T-helper 2 cell treated with Interferon-gamma antibody and Interleukin-4, amounts not matched to agents 5 μg/mL and 100 μg/mL, for 36 hours (primary cell): Measurements from ENCODE around the gene KANSL1.

Source experiments
- DNase-seq: peaks from one replicate; pipeline ENCODE4 v3.0.0; 2021; ENCODE audit warnings: low spot score
- H3K27ac Mint-ChIP-seq: one replicate; pipeline ENCODE4 v1.8.0; 2021; ENCODE audit warnings: mild to moderate bottlenecking, mixed read lengths
- H3K27me3 Mint-ChIP-seq: one replicate; pipeline ENCODE4 v1.8.0; 2021; ENCODE audit warnings: low read depth, mixed read lengths
- H3K36me3 Mint-ChIP-seq: one replicate; pipeline ENCODE4 v1.8.0; 2021; ENCODE audit warnings: low read depth, mixed read lengths
- H3K4me1 Mint-ChIP-seq: one replicate; pipeline ENCODE4 v1.8.0; 2021; ENCODE audit warnings: low read depth, mixed read lengths
- H3K4me3 Mint-ChIP-seq: one replicate; pipeline ENCODE4 v1.8.0; 2022; ENCODE audit warnings: mild to moderate bottlenecking, moderate library complexity, mixed read lengths
- H3K9me3 Mint-ChIP-seq: one replicate; pipeline ENCODE4 v1.8.0; 2021; ENCODE audit warnings: mixed read lengths

KANSL1 gene

DNA sequence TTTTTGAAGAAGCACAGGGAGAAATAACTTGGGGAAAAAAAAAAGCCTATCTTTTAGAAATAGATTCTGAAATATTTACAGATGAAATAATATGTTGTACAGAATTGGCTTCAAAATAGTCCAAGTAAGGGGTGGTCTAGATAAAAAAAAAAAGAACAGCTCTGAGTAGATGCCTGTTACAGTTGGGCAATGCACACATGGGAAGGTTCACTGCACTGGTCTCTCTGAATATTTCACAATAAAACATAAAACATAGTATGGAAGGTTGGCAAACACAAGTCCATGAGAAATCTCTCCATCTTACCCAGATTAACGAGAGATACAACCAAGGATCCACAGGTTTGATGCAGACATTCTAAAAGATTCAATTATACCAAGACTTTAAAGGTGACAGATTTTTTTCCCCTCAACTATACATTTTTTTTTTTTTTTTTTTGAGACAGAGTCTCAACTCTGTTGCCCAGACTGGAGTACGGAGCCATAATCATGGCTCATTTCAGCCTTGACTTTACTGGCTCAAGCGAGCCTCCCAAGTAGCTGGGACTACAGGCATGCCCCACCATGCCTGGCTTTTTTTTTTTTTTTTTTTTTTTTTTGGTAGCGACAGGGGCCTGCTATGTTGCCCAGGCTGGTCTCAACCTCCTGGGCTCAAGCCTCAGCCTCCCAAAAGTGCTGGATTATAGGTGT lies 58.0 kb downstream of the KANSL1 start:
- H3K27ac Mint-ChIP-seq: no peak overlapping the region
- H3K4me1 Mint-ChIP-seq: peaks cover 57% of the 10 kb centered on the region
- no peaks in the 10 kb centered on the region for H3K27me3 Mint-ChIP-seq
- no peaks in the 10 kb centered on the region for H3K9me3 Mint-ChIP-seq
- no peak for DNase-seq
- H3K4me3 Mint-ChIP-seq: no peak overlapping the region
- peaks cover 23% of the 10 kb centered on the region for H3K36me3 Mint-ChIP-seq

DNA sequence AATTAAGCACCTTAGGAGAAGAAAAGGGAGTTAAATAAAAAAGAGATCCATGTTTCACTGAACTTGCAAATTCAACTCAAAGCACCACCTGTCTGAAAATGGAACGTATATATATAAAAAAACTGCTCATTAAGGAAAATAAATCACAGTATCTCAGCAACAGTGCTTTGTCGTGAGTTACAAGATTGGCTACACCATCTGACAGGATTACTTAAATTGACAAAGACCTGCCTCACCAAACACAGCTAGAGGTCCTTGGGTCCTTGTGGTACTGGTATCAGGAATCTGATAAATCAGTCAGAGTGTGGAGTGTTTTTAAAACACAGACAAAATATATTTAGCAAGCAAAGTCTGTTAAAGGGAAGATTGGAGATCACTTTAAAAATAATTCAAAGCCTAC lies 63.9 kb downstream of the KANSL1 start:
- no peaks in the 10 kb centered on the region for H3K9me3 Mint-ChIP-seq
- no peak overlapping the region for H3K4me3 Mint-ChIP-seq
- no peaks in the 10 kb centered on the region for H3K27me3 Mint-ChIP-seq
- peaks cover 43% of the 10 kb centered on the region for H3K4me1 Mint-ChIP-seq
- no peak overlapping the region for H3K27ac Mint-ChIP-seq
- peaks cover 25% of the 10 kb centered on the region for H3K36me3 Mint-ChIP-seq
- DNase-seq: no peak

DNA sequence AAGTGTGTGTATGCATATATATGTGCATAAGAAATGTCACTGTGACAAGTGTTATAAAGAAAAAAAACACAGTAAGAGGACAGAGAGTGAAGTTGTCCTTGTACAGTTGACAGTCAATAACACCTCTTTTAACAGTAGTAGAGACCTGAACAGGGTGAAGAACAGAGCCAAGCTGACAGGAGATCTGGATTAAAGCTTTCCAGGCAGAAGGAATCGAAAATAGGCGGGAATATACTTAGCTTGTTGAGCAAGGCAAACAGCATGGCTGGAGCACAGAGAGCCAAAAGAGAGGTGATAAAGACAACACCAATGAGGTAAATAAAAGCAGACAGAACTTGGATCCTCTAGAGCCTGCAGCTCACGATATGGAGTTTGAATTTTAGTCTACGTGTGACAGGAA lies 64.8 kb downstream of the KANSL1 start:
- DNase-seq: no peak
- Mint-ChIP-seq H3K9me3 (no peaks in the 10 kb centered on the region), H3K36me3 (peaks cover 23% of the 10 kb centered on the region), H3K4me1 (peaks cover 43% of the 10 kb centered on the region), H3K27ac (no peak overlapping the region), H3K4me3 (no peak overlapping the region), H3K27me3 (no peaks in the 10 kb centered on the region)

DNA sequence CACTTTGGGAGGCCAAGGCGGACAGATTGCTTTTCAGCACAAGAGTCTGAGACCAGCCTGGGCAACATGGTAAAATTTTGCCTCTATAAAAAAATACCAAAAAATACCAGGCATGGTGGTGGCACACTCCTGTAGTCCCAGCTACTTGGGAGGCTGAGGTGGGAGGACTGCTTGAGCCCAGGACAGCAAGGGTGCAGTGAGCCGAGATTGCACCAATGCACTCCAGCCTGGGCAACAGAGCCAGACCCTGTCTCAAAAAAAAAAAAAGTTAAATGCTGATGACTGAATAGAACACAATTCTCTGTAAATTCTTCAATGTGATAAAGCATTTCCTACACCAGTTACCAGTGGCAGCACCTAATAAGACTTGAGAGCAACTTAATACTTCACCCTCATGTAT lies 65.7 kb downstream of the KANSL1 start:
- DNase-seq: no peak
- Mint-ChIP-seq H3K27ac (no peak overlapping the region), H3K36me3 (peaks cover 19% of the 10 kb centered on the region), H3K4me3 (no peak overlapping the region), H3K4me1 (peaks cover 41% of the 10 kb centered on the region), H3K27me3 (no peaks in the 10 kb centered on the region), H3K9me3 (no peaks in the 10 kb centered on the region)

DNA sequence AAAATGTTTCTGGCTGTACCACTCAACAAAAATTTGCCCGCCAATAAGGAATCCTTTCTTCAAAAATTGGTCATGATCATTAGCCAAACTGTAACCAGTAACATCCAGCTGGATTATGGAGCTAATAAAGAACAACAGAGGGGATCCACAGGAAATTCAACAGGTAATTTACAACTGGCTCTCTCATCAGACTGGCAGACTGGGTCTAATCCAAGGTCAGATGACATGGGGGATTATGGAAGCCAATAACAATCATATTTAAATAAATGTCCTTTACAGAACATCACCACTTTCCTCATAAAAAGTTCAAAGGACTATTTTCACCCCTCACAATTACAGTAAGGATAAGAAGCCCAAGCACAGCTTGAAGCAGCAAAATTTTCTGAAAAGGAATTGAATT lies 66.4 kb downstream of the KANSL1 start:
- H3K27me3 Mint-ChIP-seq: no peaks in the 10 kb centered on the region
- no peak overlapping the region for H3K4me3 Mint-ChIP-seq
- H3K27ac Mint-ChIP-seq: no peak overlapping the region
- DNase-seq: no peak
- no peaks in the 10 kb centered on the region for H3K9me3 Mint-ChIP-seq
- peaks cover 48% of the 10 kb centered on the region for H3K4me1 Mint-ChIP-seq
- peaks cover 19% of the 10 kb centered on the region for H3K36me3 Mint-ChIP-seq

GRCh38 chr17:46125831-46126230 lies 67.4 kb downstream of the KANSL1 start:
- Mint-ChIP-seq H3K27me3 (no peaks in the 10 kb centered on the region), H3K4me3 (no peak overlapping the region), H3K4me1 (peaks cover 54% of the 10 kb centered on the region), H3K9me3 (no peaks in the 10 kb centered on the region), H3K36me3 (peaks cover 25% of the 10 kb centered on the region), H3K27ac (no peak overlapping the region)
- DNase-seq: no peak

DNA sequence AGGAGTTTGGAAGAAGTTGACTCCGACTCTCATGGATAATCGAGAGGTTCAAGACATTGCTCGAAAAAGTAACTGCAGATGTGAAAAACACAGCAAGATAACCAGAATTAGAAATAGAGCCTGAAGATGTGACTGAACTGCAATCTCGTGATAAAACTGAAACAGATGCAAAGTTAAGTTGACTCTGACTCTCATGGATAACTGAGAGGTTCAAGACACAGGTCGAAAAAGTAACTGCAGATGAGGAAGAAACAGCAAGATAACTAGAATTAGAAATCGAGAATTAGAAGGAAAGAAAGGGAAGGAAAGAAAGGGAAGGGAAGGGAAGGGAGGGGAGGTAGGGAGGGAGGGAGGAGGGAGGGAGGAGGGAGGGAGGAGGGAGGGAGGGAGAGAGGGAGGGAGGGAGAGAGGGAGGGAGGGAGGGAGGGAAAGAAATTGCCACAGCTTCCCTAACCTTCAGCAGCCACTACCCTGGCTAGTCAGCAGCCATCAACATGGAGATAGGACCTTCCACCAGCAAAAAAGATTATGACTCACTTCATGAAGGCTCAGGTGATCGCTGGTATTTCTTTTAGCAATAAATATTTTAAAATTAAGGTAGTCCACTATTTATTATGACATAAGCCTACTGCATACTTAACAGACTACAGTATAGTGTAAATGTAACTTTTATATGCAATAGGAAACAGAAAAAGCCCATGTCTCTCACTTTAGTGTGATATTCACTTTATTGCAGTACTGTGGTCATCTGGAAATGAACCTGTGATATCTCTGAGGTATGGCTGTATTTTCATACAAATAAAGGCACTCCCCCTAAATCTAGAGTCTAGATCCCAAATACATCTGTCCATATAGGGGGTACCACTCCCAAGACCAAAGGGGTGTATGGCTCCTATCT lies 68.3 kb downstream of the KANSL1 start:
- Mint-ChIP-seq H3K4me3 (no peak overlapping the region), H3K27ac (no peak overlapping the region), H3K4me1 (peaks cover 50% of the 10 kb centered on the region), H3K9me3 (no peaks in the 10 kb centered on the region), H3K36me3 (peaks cover 26% of the 10 kb centered on the region), H3K27me3 (no peaks in the 10 kb centered on the region)
- DNase-seq: no peak

DNA sequence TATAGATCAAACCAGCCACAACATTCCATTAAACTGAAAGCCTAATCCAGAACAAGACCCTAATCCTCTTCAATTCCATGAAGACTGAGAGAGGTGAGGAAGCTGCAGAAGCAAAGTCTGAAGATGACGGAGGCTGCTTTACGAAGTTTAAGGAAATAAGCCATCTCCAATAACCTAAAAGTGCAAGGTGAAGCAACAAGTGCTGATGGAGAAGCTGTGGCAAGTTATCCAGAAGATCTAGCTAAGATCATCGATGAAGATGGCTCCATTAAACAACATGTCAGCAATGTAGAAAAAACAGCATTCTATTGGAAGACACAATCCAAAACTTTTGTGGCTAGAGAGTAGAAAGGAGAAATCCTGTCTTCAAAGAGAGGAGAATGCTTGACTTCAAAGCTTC lies 69.6 kb downstream of the KANSL1 start:
- Mint-ChIP-seq H3K27me3 (no peaks in the 10 kb centered on the region), H3K4me1 (peaks cover 46% of the 10 kb centered on the region), H3K36me3 (peaks cover 28% of the 10 kb centered on the region), H3K27ac (no peak overlapping the region), H3K4me3 (no peak overlapping the region), H3K9me3 (no peaks in the 10 kb centered on the region)
- no peak for DNase-seq

DNA sequence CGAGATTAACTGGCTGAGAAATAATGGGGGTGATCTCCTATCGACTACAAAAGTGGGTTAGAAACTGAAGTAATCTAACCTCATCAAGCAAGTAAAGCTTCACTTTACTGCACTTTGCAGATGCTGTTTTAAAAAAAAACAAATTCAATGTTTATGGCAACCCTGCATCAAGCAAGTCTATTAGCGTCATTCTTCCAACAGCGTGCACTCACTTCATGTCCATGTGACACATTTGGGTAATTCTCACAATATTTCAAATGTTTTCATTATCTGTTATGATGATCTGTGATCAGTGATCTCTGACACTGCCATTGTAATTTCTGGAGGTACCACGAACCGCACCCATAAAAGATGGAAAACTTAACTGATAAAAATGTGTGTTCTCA lies 70.8 kb downstream of the KANSL1 start:
- peak overlapping the region; percentile 53 for H3K4me3 Mint-ChIP-seq
- H3K27me3 Mint-ChIP-seq: no peaks in the 10 kb centered on the region
- peaks cover 20% of the 10 kb centered on the region for H3K36me3 Mint-ChIP-seq
- H3K4me1 Mint-ChIP-seq: peaks cover 43% of the 10 kb centered on the region
- peak overlapping the region; percentile 52 for H3K27ac Mint-ChIP-seq
- H3K9me3 Mint-ChIP-seq: no peaks in the 10 kb centered on the region
- DNase-seq: no peak

DNA sequence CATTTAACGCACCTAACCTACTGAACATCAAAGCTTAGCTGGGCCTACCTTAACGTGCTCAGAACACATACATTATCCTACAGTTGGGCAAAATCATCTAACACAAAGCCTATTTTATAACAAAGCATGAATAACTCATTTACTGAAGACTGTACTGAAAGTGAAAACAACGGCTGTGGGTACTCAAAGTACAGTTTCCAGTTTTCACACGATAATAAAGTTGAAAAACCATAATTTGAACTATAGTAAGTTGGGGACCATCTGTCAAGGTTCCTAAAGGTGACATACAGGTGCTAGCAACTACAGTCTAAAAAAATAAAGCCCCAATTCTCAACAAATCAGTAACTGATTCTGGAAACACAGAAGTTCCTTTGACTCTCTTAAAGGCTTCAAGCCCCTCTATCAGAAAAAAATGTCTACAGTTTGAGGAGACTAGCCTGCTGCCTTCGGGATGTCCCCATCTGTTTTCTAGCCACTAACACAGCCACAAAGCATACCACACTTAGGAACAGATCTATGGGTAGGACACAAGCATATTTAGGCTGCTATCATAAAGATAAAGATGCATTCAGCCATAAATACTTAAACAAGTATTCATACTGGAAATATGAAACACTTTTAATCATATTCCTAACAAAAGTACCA lies 71.3 kb downstream of the KANSL1 start:
- peak overlapping the region; percentile 52 for H3K27ac Mint-ChIP-seq
- H3K4me3 Mint-ChIP-seq: peak overlapping the region; percentile 53
- no peaks in the 10 kb centered on the region for H3K9me3 Mint-ChIP-seq
- peaks cover 43% of the 10 kb centered on the region for H3K4me1 Mint-ChIP-seq
- peaks cover 20% of the 10 kb centered on the region for H3K36me3 Mint-ChIP-seq
- H3K27me3 Mint-ChIP-seq: no peaks in the 10 kb centered on the region
- peak; percentile 19 for DNase-seq

DNA sequence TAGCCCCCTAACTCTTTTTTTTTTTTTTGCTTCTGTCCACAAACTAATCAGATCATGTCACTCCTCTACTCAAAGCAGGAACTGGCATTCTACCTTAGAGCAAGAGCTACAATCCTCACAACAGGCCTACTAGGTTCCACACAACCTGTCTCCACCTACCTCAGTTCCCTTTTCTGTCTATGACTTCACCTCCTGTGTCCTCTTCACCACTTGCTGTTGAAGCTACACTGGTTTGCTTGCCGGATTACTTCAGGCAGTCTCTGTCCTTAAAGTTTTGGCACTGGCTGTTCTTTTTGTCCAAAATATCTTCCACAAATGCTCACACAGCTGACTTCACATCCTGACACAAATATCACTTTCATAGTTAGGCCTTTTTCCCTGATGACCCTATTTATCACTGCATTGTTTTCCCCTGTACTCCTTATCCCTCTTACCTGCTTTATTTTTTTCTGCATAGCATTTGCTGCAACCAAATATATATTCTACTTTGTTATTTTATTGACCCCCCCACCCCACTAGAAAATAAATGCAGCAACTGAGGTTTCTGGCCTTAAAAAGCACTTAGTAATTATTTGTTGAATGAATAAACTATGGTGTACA lies 72.0 kb downstream of the KANSL1 start:
- Mint-ChIP-seq H3K27ac (no peak overlapping the region), H3K9me3 (no peaks in the 10 kb centered on the region), H3K4me1 (peaks cover 41% of the 10 kb centered on the region), H3K27me3 (no peaks in the 10 kb centered on the region), H3K36me3 (peaks cover 18% of the 10 kb centered on the region), H3K4me3 (no peak overlapping the region)
- DNase-seq: no peak

DNA sequence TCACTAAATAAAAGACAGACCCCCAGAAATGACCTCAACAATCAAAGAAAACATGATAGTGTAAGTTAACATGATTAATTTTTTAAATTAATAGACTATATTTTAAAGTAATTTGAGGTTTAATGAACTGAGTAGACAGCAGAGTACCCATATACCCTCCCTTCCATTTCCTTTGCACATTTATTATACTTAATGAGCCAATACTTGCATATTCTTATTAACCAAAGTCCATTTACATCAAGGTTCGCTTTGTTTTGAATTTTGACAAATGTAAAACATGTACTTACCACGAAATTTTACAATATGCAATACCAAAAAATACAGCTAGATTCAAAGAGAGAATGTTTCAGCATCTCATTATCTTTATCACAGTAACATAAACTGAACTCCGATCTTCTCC lies 72.7 kb downstream of the KANSL1 start:
- H3K4me3 Mint-ChIP-seq: no peak overlapping the region

DNA sequence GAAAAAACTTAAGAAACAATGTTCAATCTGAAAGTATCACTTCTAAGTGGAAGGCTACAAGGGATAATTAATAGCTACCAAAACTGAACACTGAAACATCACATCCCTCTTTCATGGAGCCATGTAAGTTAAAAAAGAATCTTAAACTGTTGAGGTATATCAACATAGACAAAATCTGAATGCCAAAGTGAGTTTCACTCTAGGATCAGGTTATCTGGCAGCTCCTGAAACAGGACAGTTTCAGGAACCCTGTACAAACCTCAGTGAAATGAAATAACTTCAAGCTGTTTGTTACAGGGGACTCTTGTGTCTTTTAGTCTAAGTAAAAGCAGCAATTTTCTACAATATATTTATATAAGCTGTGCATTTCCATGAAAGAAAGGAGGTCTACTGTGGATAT lies 73.2 kb downstream of the KANSL1 start:
- H3K4me1 Mint-ChIP-seq: peaks cover 42% of the 10 kb centered on the region
- no peaks in the 10 kb centered on the region for H3K27me3 Mint-ChIP-seq
- H3K27ac Mint-ChIP-seq: no peak overlapping the region
- no peak overlapping the region for H3K4me3 Mint-ChIP-seq
- H3K36me3 Mint-ChIP-seq: peaks cover 19% of the 10 kb centered on the region
- DNase-seq: no peak
- H3K9me3 Mint-ChIP-seq: no peaks in the 10 kb centered on the region

More for the DNA sequence above, 72.7 kb downstream of the KANSL1 start:
- Mint-ChIP-seq H3K9me3 (no peaks in the 10 kb centered on the region), H3K27me3 (no peaks in the 10 kb centered on the region), H3K27ac (no peak overlapping the region), H3K4me1 (peaks cover 44% of the 10 kb centered on the region), H3K36me3 (peaks cover 18% of the 10 kb centered on the region)
- no peak for DNase-seq

DNA sequence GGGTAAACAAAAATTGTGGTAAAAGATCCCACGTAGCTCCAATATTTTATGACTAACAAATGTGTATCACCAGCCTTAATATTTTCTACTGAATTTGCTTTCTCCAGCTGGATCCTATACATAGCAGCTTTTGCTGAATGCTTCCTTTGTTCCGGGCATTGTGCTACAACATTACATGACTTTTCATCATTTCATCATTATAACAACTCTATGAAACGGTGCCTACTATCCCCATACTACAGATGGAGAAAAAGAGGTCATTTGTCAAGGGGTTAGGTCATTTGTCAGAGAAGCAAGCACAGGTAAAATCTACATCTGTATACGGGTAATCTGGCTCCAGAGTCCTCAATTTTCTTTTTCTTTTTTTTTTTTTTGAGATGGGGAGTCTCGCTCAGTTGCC lies 74.3 kb downstream of the KANSL1 start:
- Mint-ChIP-seq H3K27me3 (no peaks in the 10 kb centered on the region), H3K4me1 (peaks cover 37% of the 10 kb centered on the region), H3K36me3 (peaks cover 14% of the 10 kb centered on the region), H3K4me3 (no peak overlapping the region), H3K9me3 (no peaks in the 10 kb centered on the region), H3K27ac (no peak overlapping the region)
- DNase-seq: no peak
